Cardiac muscle cell (in vitro differentiated cells and primary cell): ENCODE results near the gene VPS50. TPM values are rescaled to one million over a fixed set of nuclear protein-coding genes. Genes with fewer than 3 reads are reported as not detected.

Experiments used
- DNase-seq, 2 donors: peaks; one replicate each; pipeline versions ENCODE4 v3.0.0 to v3.0.0-alpha.2; 2010 to 2017; ENCODE audit warnings: low read depth in 1 of 2, low spot score in 1 of 2
- H3K27ac ChIP-seq: fragments of 200-600 bp; sonication (generic); 2 replicates; pipeline ENCODE4 v1.5.1; 2016
- H3K27me3 ChIP-seq: fragments of 200-600 bp; sonication (generic); 2 replicates; pipeline ENCODE4 v1.6.0; 2016; ENCODE audit warnings: control low read depth
- H3K36me3 ChIP-seq: fragments of 200-600 bp; sonication (generic); 2 replicates; pipeline ENCODE4 v1.5.1; 2016; ENCODE audit warnings: control low read depth
- H3K4me1 ChIP-seq: fragments of 200-600 bp; sonication (generic); 2 replicates; pipeline ENCODE4 v1.8.1; 2017; ENCODE audit warnings: low read depth, mild to moderate bottlenecking, mixed run types
- H3K4me3 ChIP-seq: fragments of 200-600 bp; sonication (generic); 2 replicates; pipeline ENCODE4 v1.5.1; 2016; ENCODE audit warnings: mild to moderate bottlenecking
- H3K9me3 ChIP-seq: fragments of 200-600 bp; sonication (generic); 2 replicates; pipeline ENCODE4 v1.5.1; 2017; ENCODE audit warnings: low read depth, mild to moderate bottlenecking, control low read depth
- CTCF ChIP-seq: IDR thresholded peaks from 2 replicates; pipeline ENCODE4 v1.5.1; 2012; ENCODE audit warnings: low read depth, mild to moderate bottlenecking, low read length
- polyA plus RNA-seq: library from polyadenylated mRNA; unstranded; fragments of >200 nt; fragmentation: Nextera tagmentation; extraction: Ambion mirVana; gene quantifications from 2 replicates; pipeline ENCODE4 v1.2.1, GENCODE V29; 2016
- total RNA-seq: library from RNA; depleted of rRNA; stranded (reverse); fragments of >200 nt; gene quantifications from 2 replicates; pipeline ENCODE4 v1.2.3, GENCODE V29; 2016

VPS50 gene
- total and polyA plus RNA-seq, 2 experiments from 2014 or later: 14.9 to 22.2 TPM

- DNase-seq: no peak
- no peaks in the 10 kb centered on the region for H3K27me3 ChIP-seq
- no peaks in the 10 kb centered on the region for H3K9me3 ChIP-seq
- TF ChIP-seq CTCF: no peak
- no peak overlapping the region for H3K27ac ChIP-seq
- no peak overlapping the region for H3K4me3 ChIP-seq
- no peaks in the 10 kb centered on the region for H3K36me3 ChIP-seq
- H3K4me1 ChIP-seq: no peaks in the 10 kb centered on the region
These were observed 158.5 kb downstream of the VPS50 start for GRCh38 chr7:93390660-93391059.

DNA sequence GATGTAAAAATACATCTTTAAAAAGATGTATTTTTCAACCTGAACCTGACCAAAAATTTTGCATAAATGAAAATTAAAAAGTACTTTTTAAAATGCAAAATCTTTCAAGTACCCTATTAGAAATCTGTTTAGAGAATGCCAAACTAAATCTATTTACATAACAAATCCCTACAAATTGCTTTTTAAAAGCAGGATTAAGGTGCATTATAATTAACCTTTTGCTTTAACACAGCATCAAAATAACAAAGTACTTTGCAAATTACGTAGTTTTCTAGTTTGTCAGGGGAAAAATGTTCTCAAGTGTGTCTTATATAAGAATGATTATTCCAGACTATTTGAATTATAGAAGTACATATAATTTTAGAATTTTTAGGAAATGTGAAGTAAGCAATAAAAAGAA, 160.8 kb downstream of the VPS50 start:
- DNase-seq: no peak
- H3K4me3 ChIP-seq: no peak overlapping the region
- no peaks in the 10 kb centered on the region for H3K4me1 ChIP-seq
- H3K27me3 ChIP-seq: no peaks in the 10 kb centered on the region
- H3K9me3 ChIP-seq: no peaks in the 10 kb centered on the region
- H3K27ac ChIP-seq: no peak overlapping the region
- no peaks in the 10 kb centered on the region for H3K36me3 ChIP-seq
- no peak for TF ChIP-seq CTCF

- H3K9me3 ChIP-seq: no peaks in the 10 kb centered on the region
- H3K27me3 ChIP-seq: no peaks in the 10 kb centered on the region
These were observed 167.5 kb downstream of the VPS50 start for GRCh38 chr7:93399642-93400041.

GRCh38 chr7:93402944-93403343, 170.8 kb downstream of the VPS50 start:
- no peak for TF ChIP-seq CTCF
- no peak overlapping the region for H3K4me3 ChIP-seq
- no peaks in the 10 kb centered on the region for H3K9me3 ChIP-seq
- no peak for DNase-seq
- H3K27ac ChIP-seq: no peak overlapping the region
- no peaks in the 10 kb centered on the region for H3K36me3 ChIP-seq
- H3K27me3 ChIP-seq: no peaks in the 10 kb centered on the region
- no peaks in the 10 kb centered on the region for H3K4me1 ChIP-seq

More at GRCh38 chr7:93399642-93400041, 167.5 kb downstream of the VPS50 start:
- H3K36me3 ChIP-seq: no peaks in the 10 kb centered on the region
- TF ChIP-seq CTCF: no peak
- no peak overlapping the region for H3K4me3 ChIP-seq
- no peak overlapping the region for H3K27ac ChIP-seq
- H3K4me1 ChIP-seq: no peaks in the 10 kb centered on the region
- no peak for DNase-seq

DNA sequence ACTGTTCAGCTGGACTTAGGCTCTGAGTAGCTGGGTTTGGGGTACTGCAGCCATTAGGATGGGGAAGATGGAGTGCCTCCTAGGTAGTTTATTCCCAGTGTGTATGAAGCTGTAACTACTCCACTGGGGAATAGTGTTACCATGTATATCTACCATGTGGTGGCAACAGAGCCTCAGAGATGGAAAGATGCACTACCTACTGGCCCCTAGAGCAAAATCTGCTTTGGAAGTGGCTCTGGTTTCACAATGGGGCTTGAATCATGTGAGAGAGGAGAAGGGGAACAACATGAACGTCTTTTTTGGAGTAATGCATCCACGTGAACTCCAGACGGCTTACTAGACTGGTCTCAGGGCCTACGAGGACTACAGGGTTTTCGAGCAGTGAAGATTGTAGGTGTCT, 175.1 kb downstream of the VPS50 start:
- Histone ChIP-seq H3K4me3 (no peak overlapping the region), H3K27me3 (no peaks in the 10 kb centered on the region), H3K27ac (no peak overlapping the region), H3K9me3 (no peaks in the 10 kb centered on the region), H3K4me1 (no peaks in the 10 kb centered on the region), H3K36me3 (no peaks in the 10 kb centered on the region)
- no peak for DNase-seq
- no peak for TF ChIP-seq CTCF

GRCh38 chr7:93409324-93409723, 177.2 kb downstream of the VPS50 start:
- no peak overlapping the region for H3K4me3 ChIP-seq
- no peak overlapping the region for H3K27ac ChIP-seq
- no peak for TF ChIP-seq CTCF
- no peaks in the 10 kb centered on the region for H3K9me3 ChIP-seq
- DNase-seq: no peak
- H3K4me1 ChIP-seq: no peaks in the 10 kb centered on the region
- H3K27me3 ChIP-seq: no peaks in the 10 kb centered on the region
- H3K36me3 ChIP-seq: no peaks in the 10 kb centered on the region
